Osteoblast (primary cell): ENCODE results near the gene PIP5K1B. TPM values are rescaled to one million over a fixed set of nuclear protein-coding genes. Genes with fewer than 3 reads are reported as not detected.

Experiments used
- DNase-seq: peaks from one replicate; pipeline ENCODE4 v3.0.0; 2011; ENCODE audit warnings: low spot score, mixed read lengths; ENCODE audit not compliant: insufficient read length; ENCODE audit errors: missing footprints
- H2AFZ ChIP-seq: 2 replicates; pipeline ENCODE4 v1.6.0; 2011; ENCODE audit warnings: mild to moderate bottlenecking, low read length
- H3K27ac ChIP-seq: 2 replicates; pipeline ENCODE4 v1.5.1; 2011; ENCODE audit warnings: mild to moderate bottlenecking, low read depth, low read length, moderate library complexity
- H3K27me3 ChIP-seq: 2 replicates; pipeline ENCODE4 v1.6.0; 2012; ENCODE audit warnings: mild to moderate bottlenecking, control low read depth, inconsistent platforms, low read length, moderate library complexity; ENCODE audit not compliant: insufficient read depth
- H3K36me3 ChIP-seq: 2 replicates; pipeline ENCODE4 v1.5.1; 2011; ENCODE audit warnings: mild to moderate bottlenecking, low read length, control low read depth, moderate library complexity; ENCODE audit not compliant: insufficient read depth
- H3K4me1 ChIP-seq: 2 replicates; pipeline ENCODE4 v1.5.1; 2011; ENCODE audit warnings: mild to moderate bottlenecking, low read length, control low read depth, moderate library complexity; ENCODE audit not compliant: insufficient read depth
- H3K4me2 ChIP-seq: 2 replicates; pipeline ENCODE4 v1.6.0; 2011; ENCODE audit warnings: mild to moderate bottlenecking, low read length; ENCODE audit not compliant: insufficient read depth
- H3K4me3 ChIP-seq: fragments of 200-600 bp; sonication (generic); 3 replicates; pipeline ENCODE4 v1.5.1; 2012; ENCODE audit warnings: mild to moderate bottlenecking, low read length, inconsistent platforms; ENCODE audit not compliant: insufficient read depth
- H3K79me2 ChIP-seq: 2 replicates; pipeline ENCODE4 v1.6.0; 2012; ENCODE audit warnings: mild to moderate bottlenecking, low read length, control low read depth, inconsistent platforms; ENCODE audit not compliant: insufficient read depth
- H3K9me3 ChIP-seq: 2 replicates; pipeline ENCODE4 v1.5.1; 2011; ENCODE audit warnings: low read depth, low read length, control low read depth
- H4K20me1 ChIP-seq: 2 replicates; pipeline ENCODE4 v1.6.0; 2012; ENCODE audit warnings: mild to moderate bottlenecking, low read length, control low read depth; ENCODE audit not compliant: insufficient read depth
- total RNA-seq: library from RNA; depleted of rRNA; stranded (reverse); fragments of >200 nt; gene quantifications from 2 replicates; pipeline ENCODE4 v1.2.3, GENCODE V29; 2012
- TF ChIP-seq, protein P1 (sequence below): IDR thresholded peaks from 2 replicates; pipeline ENCODE4 v1.5.1; 2011; ENCODE audit warnings: mild to moderate bottlenecking, low read depth, low read length, moderate library complexity; ENCODE audit errors: extremely low read depth

Gene PIP5K1B
- total RNA-seq, 1 donor = not detected

DNA sequence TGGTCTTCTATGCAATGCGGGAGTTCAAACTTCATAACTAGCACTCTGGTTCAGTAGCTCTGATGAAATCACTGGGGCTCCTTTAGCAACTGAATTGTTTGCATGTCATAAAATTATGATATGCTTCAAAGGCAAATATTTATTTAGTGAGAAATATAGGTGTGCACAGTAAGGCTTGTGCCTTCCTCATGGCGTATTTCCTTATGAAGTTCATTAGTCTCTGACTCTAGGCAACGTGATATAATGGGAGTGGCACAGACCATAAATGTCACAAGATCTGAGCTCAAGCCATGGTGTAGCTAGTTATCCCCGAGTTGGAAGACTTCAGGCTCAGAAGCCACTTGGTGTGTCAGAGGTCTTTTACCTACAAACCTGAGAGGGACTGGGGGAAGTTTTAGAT is 35.5 kb downstream of the PIP5K1B start:
- DNase-seq = no peak
- H3K27ac ChIP-seq = no peak overlapping the region
- H3K9me3 ChIP-seq = no peaks in the 10 kb centered on the region
- H4K20me1 ChIP-seq = no peaks in the 10 kb centered on the region
- H3K79me2 ChIP-seq = no peaks in the 10 kb centered on the region
- no peaks in the 10 kb centered on the region for H3K36me3 ChIP-seq
- H2AFZ ChIP-seq = no peak overlapping the region
- H3K4me3 ChIP-seq = no peak overlapping the region
- no peaks in the 10 kb centered on the region for H3K4me1 ChIP-seq
- TF ChIP-seq, protein P1, sequence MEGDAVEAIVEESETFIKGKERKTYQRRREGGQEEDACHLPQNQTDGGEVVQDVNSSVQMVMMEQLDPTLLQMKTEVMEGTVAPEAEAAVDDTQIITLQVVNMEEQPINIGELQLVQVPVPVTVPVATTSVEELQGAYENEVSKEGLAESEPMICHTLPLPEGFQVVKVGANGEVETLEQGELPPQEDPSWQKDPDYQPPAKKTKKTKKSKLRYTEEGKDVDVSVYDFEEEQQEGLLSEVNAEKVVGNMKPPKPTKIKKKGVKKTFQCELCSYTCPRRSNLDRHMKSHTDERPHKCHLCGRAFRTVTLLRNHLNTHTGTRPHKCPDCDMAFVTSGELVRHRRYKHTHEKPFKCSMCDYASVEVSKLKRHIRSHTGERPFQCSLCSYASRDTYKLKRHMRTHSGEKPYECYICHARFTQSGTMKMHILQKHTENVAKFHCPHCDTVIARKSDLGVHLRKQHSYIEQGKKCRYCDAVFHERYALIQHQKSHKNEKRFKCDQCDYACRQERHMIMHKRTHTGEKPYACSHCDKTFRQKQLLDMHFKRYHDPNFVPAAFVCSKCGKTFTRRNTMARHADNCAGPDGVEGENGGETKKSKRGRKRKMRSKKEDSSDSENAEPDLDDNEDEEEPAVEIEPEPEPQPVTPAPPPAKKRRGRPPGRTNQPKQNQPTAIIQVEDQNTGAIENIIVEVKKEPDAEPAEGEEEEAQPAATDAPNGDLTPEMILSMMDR = no peak
- no peaks in the 10 kb centered on the region for H3K27me3 ChIP-seq
- H3K4me2 ChIP-seq = no peak overlapping the region

DNA sequence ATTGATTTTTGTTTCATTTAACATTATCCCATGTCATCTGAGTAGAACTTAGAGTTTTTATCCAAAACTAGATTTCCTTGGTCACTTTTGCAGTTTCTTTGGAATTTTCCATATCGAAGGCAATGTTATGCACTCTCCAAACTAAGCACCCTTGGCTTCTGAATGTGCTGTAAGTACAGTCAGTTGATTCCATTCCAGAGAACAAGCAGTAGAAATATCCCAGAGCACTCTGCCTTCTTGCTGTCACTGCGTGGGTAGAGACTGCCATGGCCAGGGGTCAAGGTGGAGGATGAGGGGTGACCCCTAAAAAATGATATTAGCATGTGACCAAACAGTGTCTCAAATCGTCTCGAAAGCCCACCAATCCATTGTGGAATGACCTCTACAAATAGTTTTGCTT is 36.2 kb downstream of the PIP5K1B start:
- Histone ChIP-seq H3K27ac (no peak overlapping the region), H3K4me2 (no peak overlapping the region), H3K9me3 (no peaks in the 10 kb centered on the region), H3K36me3 (no peaks in the 10 kb centered on the region), H3K4me3 (no peak overlapping the region), H3K27me3 (no peaks in the 10 kb centered on the region), H3K79me2 (no peaks in the 10 kb centered on the region), H3K4me1 (no peaks in the 10 kb centered on the region), H2AFZ (no peak overlapping the region), H4K20me1 (no peaks in the 10 kb centered on the region)
- no peak for DNase-seq
- TF ChIP-seq, protein P1 = no peak

DNA sequence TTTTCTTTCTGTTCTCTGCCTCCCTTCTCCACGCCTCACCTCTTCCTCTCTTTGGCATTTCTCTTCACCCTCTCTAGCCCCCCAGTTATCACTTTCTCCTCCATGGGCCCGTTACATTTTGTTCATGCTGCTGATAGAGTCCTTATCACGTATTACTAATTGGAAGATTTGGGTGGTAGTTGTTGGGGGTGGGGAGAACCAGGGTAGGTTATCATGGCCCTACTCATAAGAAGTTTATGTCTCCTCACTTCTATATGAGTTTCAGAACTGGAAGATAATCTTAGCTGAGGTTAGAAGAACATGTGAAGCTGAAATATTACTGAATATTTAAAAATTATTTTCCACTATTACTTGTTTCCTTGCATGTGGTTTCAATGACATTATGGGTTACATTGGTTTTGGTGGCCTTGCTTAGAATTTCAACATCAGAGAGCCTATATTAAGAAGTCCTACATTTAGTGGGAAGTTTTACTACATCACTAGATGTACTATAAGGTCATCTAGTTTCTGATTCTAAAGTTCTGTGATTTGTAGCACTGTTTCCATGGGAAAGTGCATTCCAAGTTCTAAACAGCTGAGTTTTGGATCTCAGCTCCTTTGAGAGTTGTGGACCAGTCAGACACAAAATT is 36.8 kb downstream of the PIP5K1B start:
- Histone ChIP-seq H3K4me1 (no peaks in the 10 kb centered on the region), H2AFZ (no peak overlapping the region), H3K4me2 (no peak overlapping the region), H3K27ac (no peak overlapping the region), H3K27me3 (no peaks in the 10 kb centered on the region), H3K79me2 (no peaks in the 10 kb centered on the region), H3K36me3 (no peaks in the 10 kb centered on the region), H3K4me3 (no peak overlapping the region), H3K9me3 (no peaks in the 10 kb centered on the region), H4K20me1 (no peaks in the 10 kb centered on the region)
- DNase-seq = no peak
- TF ChIP-seq, protein P1 = no peak

DNA sequence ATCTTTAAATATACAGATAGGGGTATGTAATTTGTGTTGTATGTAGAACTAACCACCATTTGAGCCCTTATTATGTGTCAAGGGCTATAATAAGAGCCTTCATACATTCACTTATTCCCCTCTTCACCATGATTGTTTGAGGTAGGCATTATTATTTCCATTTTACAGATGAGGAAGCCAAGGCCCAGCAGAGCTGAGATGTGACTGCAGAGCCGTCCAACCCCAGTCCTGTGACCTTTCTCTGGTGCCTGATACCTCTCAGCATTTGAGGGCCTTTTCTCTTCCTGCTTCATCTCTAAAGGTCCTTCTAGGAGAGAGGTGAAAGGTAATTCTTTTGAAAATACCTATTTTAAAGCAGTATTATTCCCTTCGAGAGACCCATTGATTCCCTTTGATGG is 37.3 kb downstream of the PIP5K1B start:
- no peak overlapping the region for H3K4me3 ChIP-seq
- H3K27me3 ChIP-seq = no peaks in the 10 kb centered on the region
- H3K36me3 ChIP-seq = no peaks in the 10 kb centered on the region
- H4K20me1 ChIP-seq = no peaks in the 10 kb centered on the region
- DNase-seq = no peak
- H2AFZ ChIP-seq = no peak overlapping the region
- H3K79me2 ChIP-seq = no peaks in the 10 kb centered on the region
- no peaks in the 10 kb centered on the region for H3K9me3 ChIP-seq
- no peaks in the 10 kb centered on the region for H3K4me1 ChIP-seq
- H3K27ac ChIP-seq = no peak overlapping the region
- H3K4me2 ChIP-seq = no peak overlapping the region
- TF ChIP-seq, protein P1 = no peak
